ACC112 (cell line): ENCODE measurements around the gene CHTF8.

ENCODE experiments used
- H2AFZ ChIP-seq: fragments of 200-600 bp; sonication (generic); one replicate; pipeline ENCODE4 v1.6.0; 2017; ENCODE audit warnings: antibody characterized with exemption, low read length; ENCODE audit not compliant: unreplicated experiment
- H3K27ac ChIP-seq: fragments of 200-600 bp; sonication (generic); 2 replicates; pipeline ENCODE4 v1.5.1; 2014; ENCODE audit warnings: low read depth, mild to moderate bottlenecking, antibody characterized with exemption, low read length, moderate library complexity
- H3K27me3 ChIP-seq: fragments of 200-600 bp; sonication (generic); 2 replicates; pipeline ENCODE4 v1.6.1; 2014; ENCODE audit warnings: mild to moderate bottlenecking, antibody characterized with exemption, low read length, moderate library complexity, mixed read lengths; ENCODE audit not compliant: insufficient read depth
- H3K36me3 ChIP-seq: fragments of 200-600 bp; sonication (generic); 2 replicates; pipeline ENCODE4 v1.6.1; 2016; ENCODE audit warnings: mild to moderate bottlenecking, antibody characterized with exemption, low read length, moderate library complexity, mixed read lengths; ENCODE audit not compliant: insufficient read depth
- H3K4me1 ChIP-seq: fragments of 200-600 bp; sonication (generic); one replicate; pipeline ENCODE4 v1.6.1; 2016; ENCODE audit warnings: low read length, mixed read lengths; ENCODE audit not compliant: insufficient read depth, unreplicated experiment, control insufficient read depth
- H3K4me3 ChIP-seq: fragments of 200-600 bp; sonication (generic); 2 replicates; pipeline ENCODE4 v1.5.1; 2014; ENCODE audit warnings: mild to moderate bottlenecking, low read depth, low read length
- H3K79me2 ChIP-seq: fragments of 200-600 bp; sonication (generic); one replicate; pipeline ENCODE4 v1.6.0; 2016; ENCODE audit warnings: low read length; ENCODE audit not compliant: control insufficient read depth, unreplicated experiment, insufficient read depth

Gene CHTF8, protein sequence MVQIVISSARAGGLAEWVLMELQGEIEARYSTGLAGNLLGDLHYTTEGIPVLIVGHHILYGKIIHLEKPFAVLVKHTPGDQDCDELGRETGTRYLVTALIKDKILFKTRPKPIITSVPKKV

DNA sequence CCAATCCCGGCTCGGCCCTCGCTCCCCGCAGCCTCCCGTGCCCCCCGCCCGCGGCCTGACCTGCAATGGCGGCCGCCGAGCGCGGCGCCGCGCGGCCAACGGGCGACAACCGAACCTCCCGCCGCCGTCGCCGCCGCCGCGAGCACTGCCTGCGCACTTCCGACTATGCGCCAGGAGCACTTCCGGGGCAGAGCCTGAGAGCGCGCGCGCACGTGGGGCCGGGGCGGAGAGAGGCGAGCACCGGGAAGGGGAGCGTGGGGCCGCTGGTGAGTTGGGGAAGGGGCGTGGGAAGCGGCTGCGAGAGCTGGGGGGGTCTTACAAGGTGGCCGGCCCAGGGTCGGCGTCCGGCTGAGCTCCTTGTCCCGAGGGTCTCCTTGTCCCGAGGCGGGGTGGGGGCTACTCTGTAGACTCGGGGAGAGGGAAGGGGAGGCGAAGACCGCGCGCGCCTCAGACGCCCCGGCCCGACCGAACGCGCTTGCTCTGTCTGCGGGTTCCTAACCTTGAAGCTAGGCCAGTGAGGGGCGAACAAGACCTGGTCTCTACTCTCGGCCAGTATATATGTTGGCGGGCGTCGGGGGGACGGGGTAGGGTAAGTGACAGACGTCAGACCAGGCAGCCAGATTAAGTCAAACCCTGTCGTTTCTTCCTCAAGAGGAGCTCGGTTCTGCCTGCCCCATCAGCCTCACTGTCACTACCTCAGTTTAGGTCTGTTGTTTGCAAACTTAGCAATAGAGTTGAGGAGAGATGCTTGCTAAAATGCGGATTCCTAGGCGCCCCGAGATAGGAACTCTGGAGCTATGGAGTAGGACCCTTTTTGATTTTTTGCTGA lies at the start of gene CHTF8, which contains the start of gene UTP4:
TSS of gene CHTF8 (minus strand) at position 165 of the 829 bp plus-strand sequence. CDS start 11,130 bp downstream, outside the sequence.
TSS of gene UTP4 (plus strand) at position 226 of the 829 bp plus-strand sequence. CDS start 811 bp downstream, outside the sequence.
- Histone ChIP-seq H3K4me3 (peak within 1 kb of the TSS; percentile 100), H2AFZ (peak within 1 kb of the TSS; percentile 93), H3K4me1 (peaks cover 28% of the 10 kb centered on the region), H3K79me2 (peaks cover 92% of the 10 kb centered on the region), H3K27me3 (no peaks in the 10 kb centered on the region), H3K36me3 (peaks cover 10% of the 10 kb centered on the region), H3K27ac (peak within 1 kb of the TSS; percentile 87)

DNA sequence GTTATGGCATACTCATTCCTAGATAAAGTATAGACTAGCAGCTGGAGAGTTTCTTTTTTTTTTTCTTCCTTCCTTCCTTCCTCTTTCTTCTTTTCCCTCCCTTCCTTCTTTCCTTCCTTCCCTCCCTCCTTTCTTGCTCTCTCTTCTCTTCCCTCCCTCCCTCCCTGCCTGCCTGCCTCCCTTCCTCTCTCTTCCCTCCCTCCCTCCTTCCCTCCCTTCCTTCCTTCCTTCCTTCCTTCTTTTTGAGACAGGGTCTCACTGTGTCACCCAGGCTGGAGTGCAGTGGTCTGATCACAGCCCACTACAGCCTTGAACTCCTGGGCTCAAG lies 47.6 kb upstream of the CHTF8 start:
- Histone ChIP-seq H2AFZ (no peak overlapping the region), H3K27ac (no peak overlapping the region; the same call in 1 of the 2 replicates)

DNA sequence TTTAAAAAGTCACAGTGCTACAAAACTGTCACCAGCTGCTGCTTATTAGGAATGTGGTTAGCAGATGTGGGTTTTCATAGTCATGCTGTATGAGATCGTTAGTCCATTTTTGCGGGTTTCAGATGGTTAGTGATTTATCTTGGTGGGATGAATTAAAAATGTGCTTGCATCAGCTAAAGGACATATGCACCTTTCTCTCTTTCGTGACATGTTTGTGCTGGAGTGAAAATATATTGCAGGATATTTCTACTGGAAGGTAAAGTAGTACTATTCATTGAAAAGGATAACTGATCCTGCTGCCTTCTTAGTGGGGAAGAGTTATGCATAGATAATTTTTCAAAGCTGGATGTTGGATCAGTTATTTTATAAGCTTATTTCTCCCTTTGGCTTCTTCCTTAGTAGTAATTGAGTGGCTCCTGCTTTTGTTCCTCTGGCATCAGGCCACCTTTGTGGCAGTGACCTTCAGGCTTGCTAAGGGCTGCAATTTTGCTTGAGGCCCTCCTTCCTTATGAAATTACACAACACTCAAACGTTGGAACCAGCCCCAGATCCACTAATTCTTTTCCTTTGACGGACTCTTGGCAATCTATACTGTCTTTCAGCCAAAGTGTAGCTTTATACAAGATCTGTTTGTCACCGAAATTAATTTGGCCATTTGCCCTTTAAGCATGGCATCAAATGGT lies 47.1 kb upstream of the CHTF8 start:
- Histone ChIP-seq H3K27ac (peak overlapping the region; percentile 19), H3K4me3 (no peak overlapping the region)

More for the DNA sequence above, 47.6 kb upstream of the CHTF8 start:
- Histone ChIP-seq H3K4me1 (peaks cover 27% of the 10 kb centered on the region), H3K36me3 (no peaks in the 10 kb centered on the region; the same call in 1 of the 2 replicates), H3K4me3 (no peak overlapping the region), H3K79me2 (no peaks in the 10 kb centered on the region), H3K27me3 (no peaks in the 10 kb centered on the region)

DNA sequence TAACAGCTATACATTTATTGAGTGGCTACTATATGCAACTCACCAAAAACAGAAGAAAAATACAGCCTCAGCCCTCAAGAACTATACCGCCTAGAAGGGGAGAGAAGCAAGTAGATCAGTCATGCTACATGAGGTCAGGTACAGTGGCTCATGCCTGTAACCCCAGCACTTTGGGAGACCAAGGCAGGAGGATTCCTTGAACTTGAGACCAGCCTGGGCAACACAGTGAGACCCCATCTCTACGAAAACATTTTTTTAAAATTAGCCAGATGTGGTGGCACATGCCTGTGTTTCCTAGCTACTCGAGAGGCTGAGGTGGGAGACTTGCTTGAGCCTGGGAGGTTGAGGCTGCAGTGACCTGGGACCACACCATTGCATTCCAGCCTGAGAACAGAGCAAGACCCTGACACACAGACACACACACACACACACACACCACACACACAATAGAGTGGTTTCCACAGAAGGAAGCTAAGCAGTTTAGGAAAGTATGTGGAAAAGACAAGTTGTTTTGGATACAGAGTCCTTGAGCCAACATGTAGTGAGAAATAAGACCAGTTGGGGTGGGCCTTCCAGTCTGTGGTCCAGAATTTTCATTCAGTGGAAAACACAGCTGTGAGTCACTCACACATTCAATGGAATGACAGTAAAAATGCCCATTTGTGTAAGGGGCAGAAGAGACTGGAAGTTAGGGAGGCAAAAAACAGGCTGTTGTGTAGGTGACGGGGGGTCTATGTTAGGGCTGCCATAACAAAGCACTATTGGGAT lies 43.8 kb upstream of the CHTF8 start:
- H3K4me3 ChIP-seq: no peak overlapping the region
- no peaks in the 10 kb centered on the region; the same call in 1 of the 2 replicates for H3K36me3 ChIP-seq
- no peaks in the 10 kb centered on the region for H3K79me2 ChIP-seq
- H3K27ac ChIP-seq: no peak overlapping the region
- peaks cover 43% of the 10 kb centered on the region for H3K4me1 ChIP-seq
- no peaks in the 10 kb centered on the region for H3K27me3 ChIP-seq
- no peak overlapping the region for H2AFZ ChIP-seq

More for the DNA sequence above, 47.1 kb upstream of the CHTF8 start:
- no peaks in the 10 kb centered on the region; the same call in 1 of the 2 replicates for H3K36me3 ChIP-seq
- no peaks in the 10 kb centered on the region for H3K27me3 ChIP-seq
- H3K4me1 ChIP-seq: peaks cover 28% of the 10 kb centered on the region
- H3K79me2 ChIP-seq: no peaks in the 10 kb centered on the region
- H2AFZ ChIP-seq: no peak overlapping the region

DNA sequence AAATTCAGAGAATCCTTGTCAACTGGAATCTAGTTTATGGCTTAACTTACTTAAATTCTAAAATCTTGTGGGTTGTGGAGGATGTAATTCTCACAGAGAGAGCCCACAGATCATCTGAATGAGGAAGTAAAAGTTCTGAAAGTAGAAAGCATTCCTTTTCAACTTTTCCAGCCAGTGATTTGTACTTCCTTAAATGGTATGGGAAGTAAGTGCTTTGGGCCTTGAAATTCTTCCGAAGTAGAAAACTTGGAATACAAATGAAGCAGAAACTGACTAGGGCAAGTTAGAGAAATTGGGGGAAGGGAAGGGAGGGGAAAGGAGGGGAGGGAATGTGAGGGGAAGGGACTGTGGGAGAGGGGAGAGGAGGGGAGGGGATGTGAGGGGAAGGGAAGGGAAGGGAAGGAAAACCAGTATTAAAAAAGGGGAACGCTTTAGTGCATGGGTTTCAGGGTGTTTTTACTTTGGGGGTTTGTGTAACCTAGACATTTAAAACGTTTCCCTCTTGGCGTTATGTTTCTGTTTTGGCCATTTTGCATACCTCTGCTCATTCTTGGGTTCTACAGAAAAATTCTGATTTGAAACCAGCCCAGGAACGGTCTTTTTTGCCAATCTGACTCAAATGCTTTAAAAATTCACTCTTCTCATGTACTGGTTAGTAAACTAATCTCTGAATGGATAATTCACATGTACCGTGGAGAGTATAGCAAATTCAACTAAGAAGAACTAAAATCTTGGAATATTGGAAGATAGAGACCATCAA lies 39.1 kb upstream of the CHTF8 start:
- H3K79me2 ChIP-seq: no peaks in the 10 kb centered on the region
- peaks cover 15% of the 10 kb centered on the region for H3K36me3 ChIP-seq
- 0 out of 2 replicates have a peak overlapping the region, but pooled peaks have one; percentile 14 for H3K4me3 ChIP-seq
- H3K27me3 ChIP-seq: no peaks in the 10 kb centered on the region
- peak overlapping the region; percentile 20 for H3K27ac ChIP-seq
- H3K4me1 ChIP-seq: peaks cover 37% of the 10 kb centered on the region
- no peak overlapping the region for H2AFZ ChIP-seq

DNA sequence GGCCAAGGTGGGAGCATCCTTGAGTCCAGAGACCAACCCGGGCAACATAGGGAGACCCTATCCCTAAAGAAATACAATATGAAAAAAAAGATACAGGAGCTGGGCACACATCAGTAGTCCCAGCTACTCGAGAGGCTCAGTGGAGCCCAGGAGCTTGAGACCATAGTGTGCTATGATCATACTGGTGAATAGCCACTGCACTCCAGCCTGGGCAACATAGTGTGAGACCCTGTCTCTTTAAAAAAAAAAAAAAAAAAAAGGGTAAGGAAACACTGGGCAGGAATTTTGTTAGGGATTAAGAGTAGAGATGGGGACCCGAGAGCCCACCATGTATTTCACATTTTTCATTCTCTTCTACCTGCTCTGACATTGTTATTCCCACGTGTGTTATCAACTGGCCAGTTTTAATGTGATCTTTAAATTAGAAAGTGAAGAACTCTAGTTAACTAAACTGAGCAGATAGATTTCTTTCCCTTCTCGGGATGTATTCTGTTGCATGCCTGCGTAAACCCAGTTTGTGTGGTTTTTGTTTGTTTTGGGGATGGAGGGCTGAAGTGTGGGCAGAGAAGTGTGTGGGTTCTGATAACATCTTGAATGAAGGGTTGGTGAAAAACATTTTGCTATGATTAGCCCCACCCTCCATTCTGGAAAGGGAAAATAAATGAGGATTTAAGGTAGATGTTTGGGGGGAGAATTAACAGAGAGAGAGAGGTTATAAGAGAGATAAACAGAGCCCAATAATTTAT lies 37.4 kb upstream of the CHTF8 start:
- Histone ChIP-seq H3K36me3 (peaks cover 15% of the 10 kb centered on the region), H3K4me1 (peaks cover 44% of the 10 kb centered on the region), H3K27ac (no peak overlapping the region), H3K4me3 (no peak overlapping the region), H3K27me3 (no peaks in the 10 kb centered on the region), H2AFZ (no peak overlapping the region), H3K79me2 (no peaks in the 10 kb centered on the region)

DNA sequence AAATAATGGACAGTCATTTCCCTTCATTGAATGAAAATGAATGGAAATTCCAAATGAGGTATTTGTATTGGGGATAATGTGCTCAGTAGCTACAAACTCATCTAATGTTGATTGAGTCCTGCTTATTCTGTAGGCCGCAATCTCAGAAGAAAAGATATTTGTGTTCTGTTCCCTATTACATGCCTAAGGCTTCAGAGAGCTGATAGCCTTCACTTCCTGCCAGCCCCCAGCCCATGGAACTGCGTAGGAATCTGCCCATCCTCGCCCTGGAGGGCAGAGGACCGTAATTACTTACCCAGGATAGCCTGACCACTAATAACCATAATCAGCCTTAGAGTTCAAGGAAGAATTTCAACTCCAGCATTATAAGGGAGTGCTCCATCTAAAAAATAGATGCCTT lies 36.7 kb upstream of the CHTF8 start:
- no peak overlapping the region for H2AFZ ChIP-seq
- H3K79me2 ChIP-seq: no peaks in the 10 kb centered on the region
- peaks cover 39% of the 10 kb centered on the region for H3K4me1 ChIP-seq
- H3K27me3 ChIP-seq: no peaks in the 10 kb centered on the region
- no peak overlapping the region for H3K4me3 ChIP-seq
- no peak overlapping the region for H3K27ac ChIP-seq
- H3K36me3 ChIP-seq: peaks cover 15% of the 10 kb centered on the region

DNA sequence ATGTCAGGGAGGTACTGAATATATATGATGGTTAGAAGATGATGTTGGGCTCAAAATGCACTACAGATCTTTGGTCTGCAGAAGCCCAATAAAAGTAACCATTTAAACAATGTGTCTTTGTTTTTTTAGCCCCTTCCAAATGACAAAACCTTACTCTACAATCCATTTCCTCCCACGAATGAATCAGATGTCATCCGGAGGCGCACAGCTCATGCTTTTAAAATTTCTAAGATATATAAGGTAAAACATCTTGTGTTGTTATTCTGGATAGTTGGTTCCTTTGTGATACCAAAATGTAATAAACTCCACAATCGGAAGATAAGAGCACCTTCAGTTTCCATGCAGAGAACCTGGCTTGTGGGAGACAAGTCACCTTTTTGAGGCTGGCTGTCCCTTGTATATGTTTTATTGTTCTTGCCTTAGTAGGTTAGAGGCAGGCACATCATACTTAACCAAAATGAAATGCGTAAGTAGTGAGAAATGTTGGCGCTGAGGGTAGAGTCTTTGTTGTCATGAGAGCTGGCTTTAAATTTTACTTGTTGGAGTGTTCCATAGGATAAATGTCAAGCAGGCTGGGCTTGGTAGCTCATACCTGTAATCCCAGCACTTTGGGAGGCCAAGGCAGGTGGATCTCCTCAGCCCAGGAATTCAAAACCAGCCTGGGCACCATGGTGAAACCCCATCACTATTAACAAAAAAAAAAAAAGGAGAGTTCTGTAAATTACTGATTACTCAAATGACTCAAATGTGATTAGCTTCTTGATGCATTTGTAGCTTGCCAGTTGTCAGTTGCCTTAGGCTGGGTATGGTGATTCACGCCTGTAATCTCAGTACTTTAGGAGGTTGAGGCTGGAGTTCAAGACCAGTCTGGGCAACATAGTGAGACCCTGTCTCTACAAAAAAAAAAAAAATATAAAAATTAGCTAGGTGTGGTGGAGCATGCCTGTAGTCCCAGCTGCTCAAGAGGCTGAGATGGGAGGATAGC lies 34.9 kb upstream of the CHTF8 start:
- Histone ChIP-seq H3K27ac (peak overlapping the region; percentile 61), H2AFZ (no peak overlapping the region), H3K4me3 (peak overlapping the region; percentile 7; the same call in 1 of the 2 replicates), H3K36me3 (peaks cover 19% of the 10 kb centered on the region), H3K27me3 (no peaks in the 10 kb centered on the region), H3K79me2 (no peaks in the 10 kb centered on the region), H3K4me1 (peaks cover 31% of the 10 kb centered on the region)
